Fibroblast of the aortic adventitia (primary cell): ENCODE data around the gene SSPN. TPM values are rescaled to one million over a fixed set of nuclear protein-coding genes. Genes with fewer than 3 reads are reported as not detected.
A peak's percentile ranks its signal among the peaks of the same experiment; 100 is the strongest.

Experiments
- DNase-seq: peaks from one replicate; pipeline ENCODE4 v3.0.0-alpha.2; 2010; ENCODE audit warnings: low read depth
- H3K4me3 ChIP-seq: 2 replicates; pipeline ENCODE4 v1.5.1; 2011; ENCODE audit warnings: low read depth, mild to moderate bottlenecking, control low read depth, low read length, moderate library complexity
- total RNA-seq: library from RNA; depleted of rRNA; stranded (reverse); fragments of >200 nt; gene quantifications from 2 replicates; pipeline ENCODE4 v1.2.3, GENCODE V29; 2012; ENCODE audit warnings: low replicate concordance
- TF ChIP-seq, protein P1 (sequence below): IDR thresholded peaks from 2 replicates; pipeline ENCODE4 v1.5.1; 2011; ENCODE audit warnings: mild to moderate bottlenecking, low read length, control low read depth, inconsistent platforms; ENCODE audit not compliant: insufficient read depth

SSPN gene
- total RNA-seq, 1 donor, result 23.0 TPM

DNA sequence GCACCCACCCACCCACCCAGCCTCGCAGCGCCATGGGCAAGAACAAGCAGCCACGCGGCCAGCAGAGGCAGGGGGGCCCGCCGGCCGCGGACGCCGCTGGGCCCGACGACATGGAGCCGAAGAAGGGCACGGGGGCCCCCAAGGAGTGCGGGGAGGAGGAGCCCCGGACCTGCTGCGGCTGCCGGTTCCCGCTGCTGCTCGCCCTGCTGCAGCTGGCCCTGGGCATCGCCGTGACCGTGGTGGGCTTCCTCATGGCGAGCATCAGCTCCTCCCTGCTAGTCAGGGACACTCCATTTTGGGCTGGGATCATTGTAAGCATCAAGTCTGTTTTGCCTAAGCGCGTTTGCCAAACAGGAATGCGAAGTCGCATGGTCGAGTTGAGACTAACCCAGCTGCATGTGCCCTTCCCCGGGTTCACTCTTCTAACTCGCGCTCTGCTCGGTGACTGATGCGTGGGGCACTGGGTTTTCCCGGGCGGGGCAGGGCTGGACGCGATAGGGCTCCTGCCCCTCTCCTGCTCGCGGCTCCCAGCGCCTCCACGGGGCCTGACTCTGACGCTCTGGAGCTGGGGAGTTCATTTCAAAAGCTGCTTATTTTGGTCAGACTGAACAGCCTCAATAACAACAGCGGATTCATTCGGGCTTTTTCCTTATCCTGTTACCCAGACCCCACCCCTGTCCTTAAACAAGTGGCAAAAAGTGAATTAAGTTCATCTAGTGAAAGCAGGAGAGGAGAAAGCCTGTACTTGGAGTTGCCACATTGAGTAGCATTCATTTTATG, 458 bp downstream of the SSPN start:
- DNase-seq, result peak; percentile 50
- TF ChIP-seq, protein P1, sequence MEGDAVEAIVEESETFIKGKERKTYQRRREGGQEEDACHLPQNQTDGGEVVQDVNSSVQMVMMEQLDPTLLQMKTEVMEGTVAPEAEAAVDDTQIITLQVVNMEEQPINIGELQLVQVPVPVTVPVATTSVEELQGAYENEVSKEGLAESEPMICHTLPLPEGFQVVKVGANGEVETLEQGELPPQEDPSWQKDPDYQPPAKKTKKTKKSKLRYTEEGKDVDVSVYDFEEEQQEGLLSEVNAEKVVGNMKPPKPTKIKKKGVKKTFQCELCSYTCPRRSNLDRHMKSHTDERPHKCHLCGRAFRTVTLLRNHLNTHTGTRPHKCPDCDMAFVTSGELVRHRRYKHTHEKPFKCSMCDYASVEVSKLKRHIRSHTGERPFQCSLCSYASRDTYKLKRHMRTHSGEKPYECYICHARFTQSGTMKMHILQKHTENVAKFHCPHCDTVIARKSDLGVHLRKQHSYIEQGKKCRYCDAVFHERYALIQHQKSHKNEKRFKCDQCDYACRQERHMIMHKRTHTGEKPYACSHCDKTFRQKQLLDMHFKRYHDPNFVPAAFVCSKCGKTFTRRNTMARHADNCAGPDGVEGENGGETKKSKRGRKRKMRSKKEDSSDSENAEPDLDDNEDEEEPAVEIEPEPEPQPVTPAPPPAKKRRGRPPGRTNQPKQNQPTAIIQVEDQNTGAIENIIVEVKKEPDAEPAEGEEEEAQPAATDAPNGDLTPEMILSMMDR, result no peak
- H3K4me3 ChIP-seq, result peak overlapping the region; percentile 63

DNA sequence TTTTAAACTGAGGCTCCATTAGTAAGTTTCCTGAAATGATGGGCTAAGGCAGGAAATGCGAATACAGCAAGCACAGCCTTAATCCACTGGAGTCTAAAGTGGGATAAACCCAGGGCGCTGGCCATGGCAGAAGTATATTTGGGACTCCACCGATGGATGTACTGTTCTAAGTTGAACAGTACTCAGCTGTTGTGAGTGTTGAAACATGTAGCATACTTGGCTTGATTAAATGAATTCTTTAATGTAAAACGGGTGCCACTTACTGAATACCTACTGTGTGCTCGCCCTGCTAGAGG, 996 bp downstream of the SSPN start:
- H3K4me3 ChIP-seq, result peak overlapping the region; percentile 63
- TF ChIP-seq, protein P1, result no peak
- DNase-seq, result no peak

GRCh38 chr12:26197832-26198231, 2.5 kb downstream of the SSPN start:
- TF ChIP-seq, protein P1, result no peak
- H3K4me3 ChIP-seq, result no peak overlapping the region
- DNase-seq, result no peak

GRCh38 chr12:26198742-26199141, 3.4 kb downstream of the SSPN start:
- H3K4me3 ChIP-seq, result no peak overlapping the region
- TF ChIP-seq, protein P1, result no peak
- DNase-seq, result peak; percentile 78

- no peak for DNase-seq
- TF ChIP-seq, protein P1, result no peak
- H3K4me3 ChIP-seq, result no peak overlapping the region
These were observed 7.9 kb downstream of the SSPN start for GRCh38 chr12:26203167-26203780.

DNA sequence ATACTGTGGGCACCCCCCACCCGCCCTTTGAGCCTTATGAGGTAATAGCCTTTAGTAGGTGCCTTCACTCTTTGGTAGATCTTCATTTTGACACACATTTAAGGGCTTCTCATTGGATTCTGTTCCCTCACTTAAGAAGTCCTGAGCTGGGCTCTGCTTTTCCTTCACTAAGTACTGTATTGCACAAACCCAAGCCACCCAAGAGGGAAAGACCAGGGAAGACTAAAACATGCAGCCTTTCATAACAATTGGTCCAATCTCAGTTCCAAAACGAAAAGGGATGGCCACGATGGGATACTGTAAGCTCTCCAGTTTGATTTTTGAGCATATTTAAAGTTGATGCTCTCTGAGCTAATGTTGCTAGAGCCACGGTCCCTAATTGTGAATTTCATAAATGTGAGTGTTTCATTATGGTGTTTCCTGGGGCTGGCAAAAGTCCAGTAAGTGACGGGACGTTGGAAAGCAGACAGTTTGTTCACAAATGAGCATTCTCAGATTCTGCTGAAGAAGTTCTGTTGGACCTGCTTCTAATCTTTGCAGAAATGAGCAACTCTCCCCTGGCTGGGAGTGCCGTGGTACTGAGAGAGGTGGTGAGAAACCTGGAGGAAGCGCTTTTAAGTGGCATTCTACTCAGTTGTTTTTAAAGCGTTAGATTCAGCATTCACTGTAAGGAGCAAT, 9.4 kb downstream of the SSPN start:
- DNase-seq, result peak; percentile 53
- TF ChIP-seq, protein P1, result no peak
- no peak overlapping the region for H3K4me3 ChIP-seq
